ENCODE data around the gene PTOV1. TPM values are rescaled to one million over a fixed set of nuclear protein-coding genes. Genes with fewer than 3 reads are reported as not detected.

The PTOV1 gene
- total and polyA plus RNA-seq, 4 donors = 38.0 to 52.3 (median 41.3) TPM

DNA sequence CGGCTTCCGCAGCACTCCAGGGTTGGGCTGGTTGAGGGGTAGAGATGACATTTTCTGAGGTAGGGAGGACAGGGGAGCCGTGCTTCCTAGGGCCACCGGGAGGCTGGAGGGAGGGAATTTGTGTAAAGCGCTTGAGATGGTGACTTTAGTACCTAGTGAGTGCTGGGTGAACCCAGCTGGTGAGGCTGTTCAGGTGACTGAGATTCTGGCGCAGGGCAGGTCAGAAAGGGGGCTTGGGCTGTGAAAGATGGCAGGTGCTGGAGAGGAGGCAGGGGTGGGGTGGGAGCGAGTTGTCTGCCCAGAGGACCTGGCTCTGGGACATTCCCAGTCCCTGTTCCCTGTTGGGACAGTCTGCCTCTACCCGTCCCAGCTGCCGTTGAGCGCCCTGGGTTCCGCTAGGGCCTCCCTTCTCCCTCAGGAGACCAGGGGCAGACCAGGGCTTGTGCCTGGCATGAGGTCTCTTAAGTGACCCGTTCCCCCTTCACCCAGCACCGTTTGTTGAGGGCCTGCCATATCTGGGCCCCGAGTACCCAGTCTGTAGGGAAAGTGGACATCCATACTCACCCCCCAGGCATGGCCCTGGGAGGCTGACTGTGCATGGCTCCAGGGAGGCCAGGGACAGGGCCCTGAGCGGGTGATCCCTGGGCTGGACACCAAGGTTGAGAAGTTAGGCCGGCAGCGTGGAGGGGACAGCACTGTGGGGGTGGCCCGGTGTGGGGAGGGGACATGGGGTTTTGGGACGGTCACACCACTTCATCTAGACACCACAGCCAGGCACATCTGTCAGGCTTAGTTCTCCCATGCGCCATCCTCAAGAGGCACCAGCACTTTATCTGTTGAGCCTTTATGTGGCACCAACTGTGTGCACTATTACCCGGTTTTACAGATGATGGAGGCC lies 5.0 kb downstream of the PTOV1 start:
- TF ChIP-seq YY1 (IDR thresholded peaks at IDR 0.05) (no peak), FOXA2 (IDR thresholded peaks at IDR 0.05) (no peak), FOXA1 (IDR thresholded peaks at IDR 0.05) (no peak), NR2F2 (IDR thresholded peaks at IDR 0.05) (no peak), TAF1 (conservative IDR thresholded peaks at IDR 0.05) (no peak), HNF4G (IDR thresholded peaks at IDR 0.05) (no peak), RXRA (IDR thresholded peaks at IDR 0.05) (no peak), GABPA (IDR thresholded peaks at IDR 0.05 in 1 of 2, conservative IDR thresholded peaks at IDR 0.05 in 1 of 2) (no peak), RAD21 (IDR thresholded peaks at IDR 0.05) (no peak), SP1 (IDR thresholded peaks at IDR 0.05) (no peak), HNF4A (conservative IDR thresholded peaks at IDR 0.05) (no peak), JUND (IDR thresholded peaks at IDR 0.05) (no peak), EGR1 (IDR thresholded peaks at IDR 0.05; ENCODE audit: low read depth in 2 of 2) (no peak), CTCF (IDR thresholded peaks at IDR 0.05; ENCODE audit: low read depth, low read length, missing input control) (no peak), ZBTB33 (IDR thresholded peaks at IDR 0.05) (no peak)
- TF ChIP-seq, protein P1, sequence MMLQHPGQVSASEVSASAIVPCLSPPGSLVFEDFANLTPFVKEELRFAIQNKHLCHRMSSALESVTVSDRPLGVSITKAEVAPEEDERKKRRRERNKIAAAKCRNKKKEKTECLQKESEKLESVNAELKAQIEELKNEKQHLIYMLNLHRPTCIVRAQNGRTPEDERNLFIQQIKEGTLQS (IDR thresholded peaks at IDR 0.05) = no peak
- TF ChIP-seq, protein P2, sequence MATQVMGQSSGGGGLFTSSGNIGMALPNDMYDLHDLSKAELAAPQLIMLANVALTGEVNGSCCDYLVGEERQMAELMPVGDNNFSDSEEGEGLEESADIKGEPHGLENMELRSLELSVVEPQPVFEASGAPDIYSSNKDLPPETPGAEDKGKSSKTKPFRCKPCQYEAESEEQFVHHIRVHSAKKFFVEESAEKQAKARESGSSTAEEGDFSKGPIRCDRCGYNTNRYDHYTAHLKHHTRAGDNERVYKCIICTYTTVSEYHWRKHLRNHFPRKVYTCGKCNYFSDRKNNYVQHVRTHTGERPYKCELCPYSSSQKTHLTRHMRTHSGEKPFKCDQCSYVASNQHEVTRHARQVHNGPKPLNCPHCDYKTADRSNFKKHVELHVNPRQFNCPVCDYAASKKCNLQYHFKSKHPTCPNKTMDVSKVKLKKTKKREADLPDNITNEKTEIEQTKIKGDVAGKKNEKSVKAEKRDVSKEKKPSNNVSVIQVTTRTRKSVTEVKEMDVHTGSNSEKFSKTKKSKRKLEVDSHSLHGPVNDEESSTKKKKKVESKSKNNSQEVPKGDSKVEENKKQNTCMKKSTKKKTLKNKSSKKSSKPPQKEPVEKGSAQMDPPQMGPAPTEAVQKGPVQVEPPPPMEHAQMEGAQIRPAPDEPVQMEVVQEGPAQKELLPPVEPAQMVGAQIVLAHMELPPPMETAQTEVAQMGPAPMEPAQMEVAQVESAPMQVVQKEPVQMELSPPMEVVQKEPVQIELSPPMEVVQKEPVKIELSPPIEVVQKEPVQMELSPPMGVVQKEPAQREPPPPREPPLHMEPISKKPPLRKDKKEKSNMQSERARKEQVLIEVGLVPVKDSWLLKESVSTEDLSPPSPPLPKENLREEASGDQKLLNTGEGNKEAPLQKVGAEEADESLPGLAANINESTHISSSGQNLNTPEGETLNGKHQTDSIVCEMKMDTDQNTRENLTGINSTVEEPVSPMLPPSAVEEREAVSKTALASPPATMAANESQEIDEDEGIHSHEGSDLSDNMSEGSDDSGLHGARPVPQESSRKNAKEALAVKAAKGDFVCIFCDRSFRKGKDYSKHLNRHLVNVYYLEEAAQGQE (IDR thresholded peaks at IDR 0.05) = no peak
- TF ChIP-seq, protein P3, sequence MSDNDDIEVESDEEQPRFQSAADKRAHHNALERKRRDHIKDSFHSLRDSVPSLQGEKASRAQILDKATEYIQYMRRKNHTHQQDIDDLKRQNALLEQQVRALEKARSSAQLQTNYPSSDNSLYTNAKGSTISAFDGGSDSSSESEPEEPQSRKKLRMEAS (IDR thresholded peaks at IDR 0.05) = no peak
- Histone ChIP-seq H3K27me3 (ENCODE audit: control insufficient read depth in 4 of 4, insufficient read depth in 4 of 4, low read length in 3 of 4) (no peaks in the 10 kb centered on the region), H3K9me3 (ENCODE audit: control insufficient read depth in 4 of 4, low read length in 3 of 4) (no peaks in the 10 kb centered on the region), H3K36me3 (ENCODE audit: control insufficient read depth in 4 of 4, insufficient read depth in 3 of 4, low read depth in 1 of 4, low read length in 3 of 4) (peaks cover 0 to 40% (median 6%) of the 10 kb centered on the region in 4 donors), H3K9ac (ENCODE audit: low read depth in 1 of 2, low read length in 2 of 2) (no peak overlapping the region), H3K4me3 (ENCODE audit: low read depth in 1 of 3, low read length in 3 of 3) (no peak overlapping the region), H3K27ac (ENCODE audit: low read depth in 1 of 2, low read length in 2 of 2) (no peak overlapping the region), H3K4me1 (ENCODE audit: control insufficient read depth in 4 of 4, insufficient read depth in 4 of 4, low read length in 3 of 4) (peaks cover 1 to 13% (median 11%) of the 10 kb centered on the region in 4 donors)
- no peak for DNase-seq (ENCODE audit: low spot score)
- WGBS = 90% methylated on average over 21 of the region's 21 CpGs
